HL-60 (cell line): ENCODE data around the gene PAPOLA.

Experiments used
- DNase-seq, 2 experiments: peaks; one replicate each; pipeline ENCODE4 v3.0.0-alpha.2; 2010 to 2020; ENCODE audit warnings: low read depth in 1 of 2, low spot score in 1 of 2
- H3K27ac ChIP-seq: fragments of 250-450 bp; sonication (Bioruptor Pico); replicated peaks from 2 replicates; pipeline ENCODE4 v1.5.1; 2020; ENCODE audit warnings: mild to moderate bottlenecking, moderate library complexity
- H3K27me3 ChIP-seq: fragments of 250-450 bp; sonication (Bioruptor Pico); 2 replicates; pipeline ENCODE4 v1.5.1; 2021; ENCODE audit warnings: mild to moderate bottlenecking, moderate library complexity; ENCODE audit not compliant: insufficient read depth, poor library complexity, severe bottlenecking
- H3K4me3 ChIP-seq: replicated peaks from 2 replicates; pipeline ENCODE4 v1.5.1; 2011; ENCODE audit warnings: mild to moderate bottlenecking, control low read depth, low read length; ENCODE audit not compliant: insufficient read depth
- GABPA ChIP-seq: IDR thresholded peaks from 2 replicates; pipeline ENCODE4 v1.6.1; 2012; ENCODE audit warnings: low read depth
- POLR2AphosphoS5 ChIP-seq: IDR thresholded peaks from 2 replicates; pipeline ENCODE4 v1.6.1; 2012; ENCODE audit warnings: low read depth
- SPI1 ChIP-seq: IDR thresholded peaks from 2 replicates; pipeline ENCODE4 v1.6.1; 2012; ENCODE audit warnings: low read depth, mild to moderate bottlenecking, borderline replicate concordance
- TF ChIP-seq, protein P1 (sequence below): IDR thresholded peaks from 2 replicates; pipeline ENCODE4 v1.6.1; 2012; ENCODE audit warnings: low read depth; ENCODE audit not compliant: insufficient replicate concordance
- TF ChIP-seq, protein P2 (sequence below): IDR thresholded peaks from one replicate; pipeline ENCODE4 v1.5.1; 2011; ENCODE audit warnings: low read length, control low read depth, inconsistent platforms; ENCODE audit not compliant: insufficient read depth

The PAPOLA gene

DNA sequence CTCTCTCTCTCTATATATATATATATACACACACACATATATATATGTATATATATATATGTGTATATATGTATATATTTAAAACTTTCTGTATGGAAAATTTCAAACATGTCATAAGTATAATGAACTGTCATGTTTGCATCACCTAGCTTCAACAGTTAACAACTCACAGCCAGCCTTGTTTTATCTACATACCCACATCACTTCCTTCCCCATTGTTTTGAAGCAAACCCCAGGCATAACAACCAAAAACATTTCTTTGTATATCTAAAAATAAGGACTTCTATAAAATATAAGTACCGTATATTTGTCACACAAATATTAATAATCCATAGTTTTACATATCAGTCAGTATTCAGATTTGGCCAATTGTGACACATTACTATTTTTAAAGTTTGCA, 57.4 kb downstream of the PAPOLA start:
- no peak for DNase-seq
- H3K27me3 ChIP-seq: no peaks in the 10 kb centered on the region

DNA sequence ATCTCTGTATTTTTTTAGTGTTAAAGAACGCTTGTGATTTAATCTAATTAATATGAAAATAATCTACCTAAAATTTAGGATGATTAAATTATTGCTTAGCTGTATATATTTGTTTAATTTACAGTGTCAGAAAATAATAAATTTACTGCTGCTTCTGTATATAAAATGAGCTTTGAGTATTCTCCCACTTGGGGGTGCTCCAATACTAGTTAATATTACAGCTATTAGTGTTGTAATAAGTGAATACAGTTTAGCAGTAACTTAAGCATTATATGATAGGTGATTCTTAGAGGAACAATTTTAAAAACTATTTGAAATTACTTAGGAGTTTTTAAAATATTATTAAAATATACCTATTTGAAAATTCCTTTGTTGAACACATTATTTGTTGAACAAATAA, 62.2 kb downstream of the PAPOLA start:
- H3K27ac ChIP-seq: no peak overlapping the region
- no peak for DNase-seq

More for the DNA sequence above, 57.4 kb downstream of the PAPOLA start:
- Histone ChIP-seq H3K27ac (peak overlapping the region; percentile 73), H3K4me3 (no peak overlapping the region)
- TF ChIP-seq GABPA: no peak
- TF ChIP-seq, protein P1, sequence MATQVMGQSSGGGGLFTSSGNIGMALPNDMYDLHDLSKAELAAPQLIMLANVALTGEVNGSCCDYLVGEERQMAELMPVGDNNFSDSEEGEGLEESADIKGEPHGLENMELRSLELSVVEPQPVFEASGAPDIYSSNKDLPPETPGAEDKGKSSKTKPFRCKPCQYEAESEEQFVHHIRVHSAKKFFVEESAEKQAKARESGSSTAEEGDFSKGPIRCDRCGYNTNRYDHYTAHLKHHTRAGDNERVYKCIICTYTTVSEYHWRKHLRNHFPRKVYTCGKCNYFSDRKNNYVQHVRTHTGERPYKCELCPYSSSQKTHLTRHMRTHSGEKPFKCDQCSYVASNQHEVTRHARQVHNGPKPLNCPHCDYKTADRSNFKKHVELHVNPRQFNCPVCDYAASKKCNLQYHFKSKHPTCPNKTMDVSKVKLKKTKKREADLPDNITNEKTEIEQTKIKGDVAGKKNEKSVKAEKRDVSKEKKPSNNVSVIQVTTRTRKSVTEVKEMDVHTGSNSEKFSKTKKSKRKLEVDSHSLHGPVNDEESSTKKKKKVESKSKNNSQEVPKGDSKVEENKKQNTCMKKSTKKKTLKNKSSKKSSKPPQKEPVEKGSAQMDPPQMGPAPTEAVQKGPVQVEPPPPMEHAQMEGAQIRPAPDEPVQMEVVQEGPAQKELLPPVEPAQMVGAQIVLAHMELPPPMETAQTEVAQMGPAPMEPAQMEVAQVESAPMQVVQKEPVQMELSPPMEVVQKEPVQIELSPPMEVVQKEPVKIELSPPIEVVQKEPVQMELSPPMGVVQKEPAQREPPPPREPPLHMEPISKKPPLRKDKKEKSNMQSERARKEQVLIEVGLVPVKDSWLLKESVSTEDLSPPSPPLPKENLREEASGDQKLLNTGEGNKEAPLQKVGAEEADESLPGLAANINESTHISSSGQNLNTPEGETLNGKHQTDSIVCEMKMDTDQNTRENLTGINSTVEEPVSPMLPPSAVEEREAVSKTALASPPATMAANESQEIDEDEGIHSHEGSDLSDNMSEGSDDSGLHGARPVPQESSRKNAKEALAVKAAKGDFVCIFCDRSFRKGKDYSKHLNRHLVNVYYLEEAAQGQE: no peak
- TF ChIP-seq POLR2AphosphoS5: no peak
- TF ChIP-seq SPI1: no peak
- TF ChIP-seq, protein P2, sequence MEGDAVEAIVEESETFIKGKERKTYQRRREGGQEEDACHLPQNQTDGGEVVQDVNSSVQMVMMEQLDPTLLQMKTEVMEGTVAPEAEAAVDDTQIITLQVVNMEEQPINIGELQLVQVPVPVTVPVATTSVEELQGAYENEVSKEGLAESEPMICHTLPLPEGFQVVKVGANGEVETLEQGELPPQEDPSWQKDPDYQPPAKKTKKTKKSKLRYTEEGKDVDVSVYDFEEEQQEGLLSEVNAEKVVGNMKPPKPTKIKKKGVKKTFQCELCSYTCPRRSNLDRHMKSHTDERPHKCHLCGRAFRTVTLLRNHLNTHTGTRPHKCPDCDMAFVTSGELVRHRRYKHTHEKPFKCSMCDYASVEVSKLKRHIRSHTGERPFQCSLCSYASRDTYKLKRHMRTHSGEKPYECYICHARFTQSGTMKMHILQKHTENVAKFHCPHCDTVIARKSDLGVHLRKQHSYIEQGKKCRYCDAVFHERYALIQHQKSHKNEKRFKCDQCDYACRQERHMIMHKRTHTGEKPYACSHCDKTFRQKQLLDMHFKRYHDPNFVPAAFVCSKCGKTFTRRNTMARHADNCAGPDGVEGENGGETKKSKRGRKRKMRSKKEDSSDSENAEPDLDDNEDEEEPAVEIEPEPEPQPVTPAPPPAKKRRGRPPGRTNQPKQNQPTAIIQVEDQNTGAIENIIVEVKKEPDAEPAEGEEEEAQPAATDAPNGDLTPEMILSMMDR: no peak

DNA sequence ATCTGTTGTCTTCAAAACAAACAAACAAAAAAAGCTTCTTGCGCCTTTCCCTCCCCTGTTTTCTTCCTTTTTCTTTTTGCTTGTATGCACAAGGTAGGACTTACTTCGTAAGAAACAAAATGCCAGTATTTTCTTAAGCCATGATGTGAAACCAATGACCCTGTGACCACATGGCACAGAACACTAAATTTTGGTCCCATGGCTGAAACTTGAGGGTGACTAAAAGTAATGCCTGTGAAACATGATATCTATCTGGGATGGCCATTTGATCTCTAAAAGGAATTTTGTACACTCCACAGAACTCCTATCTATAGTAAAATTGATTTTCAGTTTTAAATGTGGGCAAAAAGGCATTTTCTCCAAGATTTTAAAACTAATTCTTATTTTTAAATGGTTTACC, 63.6 kb downstream of the PAPOLA start:
- Histone ChIP-seq H3K27me3 (no peaks in the 10 kb centered on the region), H3K4me3 (no peak overlapping the region), H3K27ac (no peak overlapping the region)
- TF ChIP-seq, protein P2: no peak
- TF ChIP-seq POLR2AphosphoS5 (no peak), SPI1 (no peak), GABPA (no peak)
- TF ChIP-seq, protein P1: no peak
- no peak for DNase-seq

More for the DNA sequence above, 62.2 kb downstream of the PAPOLA start:
- no peaks in the 10 kb centered on the region for H3K27me3 ChIP-seq
- TF ChIP-seq, protein P2: no peak
- no peak for TF ChIP-seq POLR2AphosphoS5
- TF ChIP-seq, protein P1: no peak
- no peak for TF ChIP-seq GABPA
- TF ChIP-seq SPI1: no peak
- H3K4me3 ChIP-seq: no peak overlapping the region
